Right lobe of liver (tissue), 4 donors: Measurements from ENCODE around the gene LPIN1.

Source experiments
- CTCF ChIP-seq, 4 donors: fragments of 200-600 bp in 3 of 4; fragments of 450-650 bp in 1 of 4; IDR thresholded peaks; one replicate each; pipeline versions ENCODE4 v1.5.1 to v1.8.0; 2016 to 2022; ENCODE audit warnings: antibody characterized with exemption in 4 of 4, mild to moderate bottlenecking in 2 of 4
- POLR2A ChIP-seq: fragments of 450-650 bp; IDR thresholded peaks from one replicate; pipeline ENCODE4 v1.6.1; 2017; ENCODE audit warnings: antibody characterized with exemption, mild to moderate bottlenecking
- donor health status: DM: no; HTN: no; CAD: no.
- donor health status: DM: no; HTN: no; CAD: no.
- donor health status: DM: no; HTN: yes; CAD: no.

DNA sequence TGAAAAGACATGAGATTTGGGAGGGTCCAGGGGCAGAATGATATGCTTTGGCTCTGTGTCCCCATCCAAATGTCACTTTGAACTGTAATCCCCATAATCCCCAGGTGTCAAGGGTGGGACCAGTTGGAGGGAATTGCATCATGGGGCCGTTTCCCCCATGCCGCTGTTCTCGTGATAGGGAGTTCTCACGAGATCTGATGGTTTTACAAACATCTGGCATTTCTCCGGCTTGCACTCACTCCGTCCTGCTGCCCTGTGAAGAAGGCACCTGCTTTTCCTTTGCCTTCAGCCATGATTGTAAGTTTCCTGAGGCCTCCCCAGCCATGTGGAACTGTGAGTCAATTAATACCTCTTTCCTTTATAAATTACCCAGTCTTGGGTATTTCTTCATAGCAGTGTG is 51.4 kb downstream of the LPIN1 start:
- TF ChIP-seq CTCF (IDR thresholded peaks at IDR 0.05): no peak
- no peak for TF ChIP-seq POLR2A
